Stimulated activated CD8-positive, alpha-beta memory T cell treated with anti-CD3 and anti-CD28 coated beads, Interleukin-7, amount 100 ng/mL, for 24 hours (primary cell): ENCODE results near the gene C11orf97.
"Not testable (repeated sequence)": the region's sequence is repeated elsewhere in the genome, so short reads cannot be mapped to it uniquely, and the experiment has no call there.

Source experiments
- DNase-seq: peaks from one replicate; pipeline ENCODE4 v3.0.0-alpha.2; 2020; ENCODE audit warnings: low read depth

Gene C11orf97

DNA sequence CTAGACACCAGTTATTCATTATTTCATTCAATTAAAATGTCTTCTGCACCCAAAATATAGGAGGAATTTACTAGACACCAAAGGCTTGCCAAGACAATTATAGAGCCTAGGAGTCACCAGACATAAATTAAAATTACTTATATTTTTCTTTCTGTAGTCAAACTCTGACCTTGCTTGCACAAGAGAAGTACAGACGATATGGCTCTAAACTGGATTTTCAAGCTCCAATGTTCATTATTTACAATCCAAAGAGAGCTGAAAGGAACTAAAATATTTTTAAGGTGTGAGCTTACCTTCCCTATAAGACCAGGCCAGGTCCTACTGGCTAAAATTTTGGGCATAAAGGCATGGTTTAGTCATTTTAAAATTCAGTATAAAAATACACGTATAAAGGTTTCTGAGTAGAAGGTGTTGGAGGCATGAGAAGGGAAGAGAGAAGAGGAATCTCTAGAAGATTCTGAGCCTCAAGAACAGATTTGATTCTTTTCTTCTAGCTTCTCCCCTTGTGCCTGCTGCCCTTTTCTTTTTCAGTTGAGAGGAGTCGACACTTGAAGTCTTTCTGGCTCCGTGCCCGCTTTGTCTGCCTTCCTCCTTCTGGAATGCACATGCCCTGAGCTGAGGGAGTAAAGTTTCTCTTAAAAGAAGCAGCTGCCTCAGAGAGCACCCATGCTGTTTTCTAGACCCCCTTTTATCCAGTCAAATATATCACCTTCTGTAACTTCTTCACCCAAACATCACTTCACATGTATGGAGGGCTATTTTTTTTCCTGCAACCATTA is 13.5 kb downstream of the C11orf97 start:
- DNase-seq: no peak

DNA sequence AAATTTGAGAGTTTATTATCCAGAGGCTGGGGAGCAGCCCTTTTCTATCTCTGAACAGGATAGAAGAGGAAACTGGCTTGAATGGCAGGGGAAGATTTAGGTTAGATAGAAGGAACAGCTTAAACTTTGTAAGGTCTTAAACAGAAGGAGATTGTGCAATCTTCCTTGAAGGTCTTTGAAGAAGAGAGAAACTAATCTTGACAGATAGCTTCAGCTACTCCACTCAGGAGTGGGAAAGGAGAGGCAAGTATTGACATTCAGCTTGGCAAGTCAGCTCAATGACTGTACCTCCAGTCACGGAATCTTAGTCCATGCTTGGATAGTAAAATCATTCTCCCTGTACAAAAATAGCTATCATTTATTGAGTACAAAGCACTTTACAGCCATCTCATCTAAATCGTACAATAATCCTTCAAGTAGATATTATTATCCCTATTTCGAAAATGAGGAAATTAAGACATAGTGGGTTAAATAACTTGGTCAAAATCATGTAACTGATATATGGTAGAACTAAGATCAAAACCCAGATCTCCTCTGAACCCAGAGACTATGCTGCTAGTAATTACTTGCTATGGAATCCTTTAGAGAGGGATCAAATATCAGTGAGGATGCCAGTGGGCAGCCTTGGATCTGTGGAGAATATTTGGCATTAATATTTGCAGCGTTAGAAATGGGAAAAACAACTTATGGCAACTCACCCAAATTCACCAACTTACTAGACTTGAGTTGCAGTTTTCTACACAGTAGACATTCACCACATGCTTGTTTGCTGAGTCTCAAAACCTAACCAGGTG is 14.6 kb downstream of the C11orf97 start:
- no peak for DNase-seq

DNA sequence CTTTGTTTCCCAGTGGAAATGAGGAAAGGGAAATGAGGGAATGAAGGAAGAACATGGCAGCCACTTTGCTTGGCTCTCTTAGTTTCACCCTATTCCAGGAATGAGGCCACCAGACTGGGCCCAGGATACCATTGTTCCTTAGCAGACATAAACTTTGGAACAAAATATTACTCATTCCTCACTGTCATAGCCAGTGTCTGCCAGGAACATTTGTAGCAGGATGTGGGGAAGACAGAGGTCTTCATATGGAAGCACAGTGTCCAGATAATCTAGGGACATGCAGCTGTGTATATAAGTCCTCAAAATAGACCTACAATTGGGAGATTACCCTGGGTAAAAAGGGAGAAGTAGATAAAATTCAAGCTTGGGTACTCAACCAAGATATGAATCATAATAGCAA is 16.3 kb downstream of the C11orf97 start:
- no peak for DNase-seq

DNA sequence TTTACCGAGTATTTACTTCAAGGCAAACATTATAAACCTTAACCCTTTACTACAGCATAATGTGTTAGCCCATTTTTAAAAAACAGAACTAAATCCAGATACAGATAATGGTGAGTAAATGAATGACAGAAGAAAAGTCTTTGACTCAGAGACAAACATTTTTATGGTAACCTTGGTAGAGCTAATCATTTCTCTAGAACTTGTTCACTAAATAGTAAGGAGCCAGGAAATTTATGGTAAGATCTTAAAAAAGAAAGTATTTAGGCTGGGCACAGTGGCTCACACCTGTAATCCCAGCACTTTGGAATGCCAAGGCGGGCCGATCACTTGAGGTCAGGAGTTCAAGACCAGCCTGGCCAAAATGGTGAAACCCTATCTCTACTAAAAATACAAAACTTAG is 19.9 kb downstream of the C11orf97 start:
- no peak for DNase-seq

DNA sequence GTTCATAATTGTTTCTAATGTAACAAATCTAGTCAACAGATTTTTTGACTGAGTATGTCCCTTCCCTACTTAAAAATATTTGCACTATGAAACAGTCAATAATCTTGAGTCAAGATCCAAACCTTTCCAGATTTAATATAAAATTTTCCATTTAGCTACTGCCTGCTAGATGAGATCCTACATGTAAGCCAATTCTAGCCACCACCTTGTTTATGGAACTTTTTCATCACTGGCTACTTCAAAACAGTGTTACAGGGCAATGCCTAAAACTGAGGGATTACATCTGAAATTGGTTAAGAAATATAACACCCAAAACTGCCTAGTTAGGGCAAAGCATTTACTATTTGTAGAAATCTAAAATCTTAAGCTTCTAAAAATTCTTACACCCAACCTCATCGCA is 20.9 kb downstream of the C11orf97 start:
- DNase-seq: no peak

DNA sequence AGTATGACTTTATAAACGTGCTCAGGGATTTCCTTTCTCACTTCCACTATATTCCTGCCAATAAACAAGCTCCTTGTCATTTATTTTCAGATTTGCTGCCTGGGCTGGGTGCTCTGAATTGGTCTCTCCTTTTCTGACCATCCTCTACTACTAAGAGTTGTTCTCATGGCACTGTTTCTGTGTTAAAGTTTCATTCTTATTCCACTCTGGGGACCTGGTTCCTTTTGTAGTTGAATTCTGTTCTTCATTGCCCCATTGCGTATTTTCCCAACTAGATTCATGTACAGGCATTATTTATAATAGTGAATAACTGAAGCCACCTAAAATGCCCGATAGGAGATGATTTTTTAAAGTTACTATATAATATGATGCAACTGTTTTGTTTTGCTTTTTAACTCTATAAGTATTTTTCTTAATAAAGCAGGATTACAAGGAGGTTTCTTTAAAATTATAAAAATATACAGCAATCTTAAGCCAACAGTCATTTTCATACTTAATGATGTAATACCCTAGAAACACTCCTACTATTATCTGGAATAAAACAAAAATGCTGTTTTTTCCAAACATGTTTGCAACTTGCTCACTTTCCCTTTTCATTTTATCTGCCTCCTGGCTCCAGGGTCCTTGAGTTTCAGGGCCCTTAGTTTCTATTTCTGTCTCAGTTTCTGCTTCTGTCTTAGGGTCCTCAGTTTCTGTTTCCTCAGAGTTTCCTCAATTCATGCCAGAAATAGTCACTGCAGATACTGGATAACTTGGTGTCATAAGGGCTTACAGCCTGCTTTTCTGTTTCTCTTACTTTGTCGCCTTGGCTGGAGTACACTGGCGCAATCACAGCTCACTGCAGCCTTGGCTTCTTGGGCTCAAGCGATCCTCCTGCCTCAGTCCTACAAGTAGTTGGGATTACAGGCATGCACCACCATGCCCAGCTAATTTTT is 21.7 kb downstream of the C11orf97 start:
- DNase-seq: no peak

DNA sequence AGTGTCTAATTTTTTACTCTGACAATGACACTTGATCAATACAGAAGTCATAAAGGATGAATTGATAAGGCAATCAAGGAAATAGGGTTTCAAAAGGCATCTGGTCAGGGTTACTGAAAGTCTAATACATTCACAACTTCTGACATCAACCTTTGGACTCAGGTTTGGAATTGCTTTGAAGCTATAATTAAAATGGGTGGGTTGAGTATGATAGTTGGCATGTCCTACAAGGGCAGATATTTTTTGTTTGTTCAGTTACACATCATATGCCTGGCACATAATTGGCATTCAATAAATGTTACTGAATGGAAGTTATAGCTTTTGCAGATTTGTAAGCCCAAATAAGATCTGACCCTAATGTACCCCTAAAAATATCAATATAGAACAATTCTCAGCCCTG is 24.1 kb downstream of the C11orf97 start:
- no peak for DNase-seq

DNA sequence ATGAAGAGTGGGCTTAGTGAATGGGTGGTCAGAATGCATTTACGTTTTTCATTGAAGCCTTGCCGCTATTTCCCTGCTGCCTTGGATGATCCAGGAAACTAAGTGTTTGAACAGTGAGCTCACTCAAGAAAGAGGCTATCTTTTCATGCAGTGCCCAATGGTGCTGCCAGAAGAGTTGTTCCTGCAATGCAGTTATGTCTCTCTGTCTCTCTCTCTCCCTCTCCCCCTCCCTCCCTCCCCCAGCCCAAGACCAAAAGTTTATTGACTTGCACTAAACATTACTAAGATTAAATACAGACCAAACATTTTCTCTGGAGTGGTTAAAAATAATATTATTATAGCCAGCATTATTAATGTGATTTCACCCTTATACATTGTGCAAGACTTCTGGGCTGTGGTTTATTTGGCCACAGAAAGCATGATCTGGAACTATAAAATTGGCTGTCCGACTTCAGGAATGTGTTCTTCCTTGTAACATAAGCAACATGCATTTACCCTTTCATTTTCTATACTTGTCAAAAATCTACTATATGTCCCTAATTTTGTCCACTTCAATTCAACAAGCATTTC is 24.9 kb downstream of the C11orf97 start:
- no peak for DNase-seq

DNA sequence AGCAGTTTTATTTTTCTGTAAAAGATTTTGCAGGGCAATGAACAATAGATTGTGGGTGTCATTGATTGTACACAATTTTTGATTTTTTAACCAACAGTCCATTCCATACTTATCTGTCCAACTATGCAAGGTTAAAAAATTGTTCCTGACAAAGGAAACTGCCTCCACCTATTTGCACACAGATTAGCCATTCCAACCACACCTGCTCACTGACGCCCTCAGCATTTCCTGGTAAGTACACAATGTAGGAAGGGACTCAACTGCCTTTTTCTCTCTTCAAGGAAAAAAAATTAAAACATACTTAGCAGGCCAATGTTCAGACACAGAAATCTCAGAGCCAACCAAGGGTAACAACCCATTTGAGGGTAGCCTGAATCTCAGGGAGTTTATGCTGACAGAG is 27.2 kb downstream of the C11orf97 start:
- DNase-seq: no peak

DNA sequence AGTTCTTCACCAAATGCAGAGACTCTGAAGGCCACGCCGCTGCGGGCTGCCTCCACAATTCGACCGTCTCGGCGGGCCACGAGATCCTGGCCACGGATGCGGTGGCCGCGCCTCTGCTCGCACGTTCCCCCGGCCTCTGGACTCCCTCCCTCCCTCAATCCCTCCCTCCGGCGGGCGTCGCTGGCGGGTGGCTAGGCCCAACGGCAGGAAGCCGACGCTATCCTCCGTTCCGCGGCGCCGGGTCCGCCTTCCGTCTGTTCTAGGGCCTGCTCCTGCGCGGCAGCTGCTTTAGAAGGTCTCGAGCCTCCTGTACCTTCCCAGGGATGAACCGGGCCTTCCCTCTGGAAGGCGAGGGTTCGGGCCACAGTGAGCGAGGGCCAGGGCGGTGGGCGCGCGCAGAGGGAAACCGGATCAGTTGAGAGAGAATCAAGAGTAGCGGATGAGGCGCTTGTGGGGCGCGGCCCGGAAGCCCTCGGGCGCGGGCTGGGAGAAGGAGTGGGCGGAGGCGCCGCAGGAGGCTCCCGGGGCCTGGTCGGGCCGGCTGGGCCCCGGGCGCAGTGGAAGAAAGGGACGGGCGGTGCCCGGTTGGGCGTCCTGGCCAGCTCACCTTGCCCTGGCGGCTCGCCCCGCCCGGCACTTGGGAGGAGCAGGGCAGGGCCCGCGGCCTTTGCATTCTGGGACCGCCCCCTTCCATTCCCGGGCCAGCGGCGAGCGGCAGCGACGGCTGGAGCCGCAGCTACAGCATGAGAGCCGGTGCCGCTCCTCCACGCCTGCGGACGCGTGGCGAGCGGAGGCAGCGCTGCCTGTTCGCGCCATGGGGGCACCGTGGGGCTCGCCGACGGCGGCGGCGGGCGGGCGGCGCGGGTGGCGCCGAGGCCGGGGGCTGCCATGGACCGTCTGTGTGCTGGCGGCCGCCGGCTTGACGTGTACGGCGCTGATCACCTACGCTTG is 31.7 kb downstream of the C11orf97 start, which contains the start of gene FUT4:
FUT4 (plus strand) TSS at position 227 of the 951 bp plus-strand sequence; CDS start at position 440, 213 bp downstream.
- DNase-seq: peak; percentile 46

DNA sequence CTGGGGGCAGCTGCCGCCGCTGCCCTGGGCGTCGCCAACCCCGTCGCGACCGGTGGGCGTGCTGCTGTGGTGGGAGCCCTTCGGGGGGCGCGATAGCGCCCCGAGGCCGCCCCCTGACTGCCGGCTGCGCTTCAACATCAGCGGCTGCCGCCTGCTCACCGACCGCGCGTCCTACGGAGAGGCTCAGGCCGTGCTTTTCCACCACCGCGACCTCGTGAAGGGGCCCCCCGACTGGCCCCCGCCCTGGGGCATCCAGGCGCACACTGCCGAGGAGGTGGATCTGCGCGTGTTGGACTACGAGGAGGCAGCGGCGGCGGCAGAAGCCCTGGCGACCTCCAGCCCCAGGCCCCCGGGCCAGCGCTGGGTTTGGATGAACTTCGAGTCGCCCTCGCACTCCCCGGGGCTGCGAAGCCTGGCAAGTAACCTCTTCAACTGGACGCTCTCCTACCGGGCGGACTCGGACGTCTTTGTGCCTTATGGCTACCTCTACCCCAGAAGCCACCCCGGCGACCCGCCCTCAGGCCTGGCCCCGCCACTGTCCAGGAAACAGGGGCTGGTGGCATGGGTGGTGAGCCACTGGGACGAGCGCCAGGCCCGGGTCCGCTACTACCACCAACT is 32.5 kb downstream of the C11orf97 start:
- DNase-seq: no peak

DNA sequence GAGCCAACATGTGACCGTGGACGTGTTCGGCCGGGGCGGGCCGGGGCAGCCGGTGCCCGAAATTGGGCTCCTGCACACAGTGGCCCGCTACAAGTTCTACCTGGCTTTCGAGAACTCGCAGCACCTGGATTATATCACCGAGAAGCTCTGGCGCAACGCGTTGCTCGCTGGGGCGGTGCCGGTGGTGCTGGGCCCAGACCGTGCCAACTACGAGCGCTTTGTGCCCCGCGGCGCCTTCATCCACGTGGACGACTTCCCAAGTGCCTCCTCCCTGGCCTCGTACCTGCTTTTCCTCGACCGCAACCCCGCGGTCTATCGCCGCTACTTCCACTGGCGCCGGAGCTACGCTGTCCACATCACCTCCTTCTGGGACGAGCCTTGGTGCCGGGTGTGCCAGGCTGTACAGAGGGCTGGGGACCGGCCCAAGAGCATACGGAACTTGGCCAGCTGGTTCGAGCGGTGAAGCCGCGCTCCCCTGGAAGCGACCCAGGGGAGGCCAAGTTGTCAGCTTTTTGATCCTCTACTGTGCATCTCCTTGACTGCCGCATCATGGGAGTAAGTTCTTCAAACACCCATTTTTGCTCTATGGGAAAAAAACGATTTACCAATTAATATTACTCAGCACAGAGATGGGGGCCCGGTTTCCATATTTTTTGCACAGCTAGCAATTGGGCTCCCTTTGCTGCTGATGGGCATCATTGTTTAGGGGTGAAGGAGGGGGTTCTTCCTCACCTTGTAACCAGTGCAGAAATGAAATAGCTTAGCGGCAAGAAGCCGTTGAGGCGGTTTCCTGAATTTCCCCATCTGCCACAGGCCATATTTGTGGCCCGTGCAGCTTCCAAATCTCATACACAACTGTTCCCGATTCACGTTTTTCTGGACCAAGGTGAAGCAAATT is 33.3 kb downstream of the C11orf97 start:
- no peak for DNase-seq

DNA sequence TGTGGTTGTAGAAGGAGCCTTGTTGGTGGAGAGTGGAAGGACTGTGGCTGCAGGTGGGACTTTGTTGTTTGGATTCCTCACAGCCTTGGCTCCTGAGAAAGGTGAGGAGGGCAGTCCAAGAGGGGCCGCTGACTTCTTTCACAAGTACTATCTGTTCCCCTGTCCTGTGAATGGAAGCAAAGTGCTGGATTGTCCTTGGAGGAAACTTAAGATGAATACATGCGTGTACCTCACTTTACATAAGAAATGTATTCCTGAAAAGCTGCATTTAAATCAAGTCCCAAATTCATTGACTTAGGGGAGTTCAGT is 33.9 kb downstream of the C11orf97 start:
- DNase-seq: no peak

DNA sequence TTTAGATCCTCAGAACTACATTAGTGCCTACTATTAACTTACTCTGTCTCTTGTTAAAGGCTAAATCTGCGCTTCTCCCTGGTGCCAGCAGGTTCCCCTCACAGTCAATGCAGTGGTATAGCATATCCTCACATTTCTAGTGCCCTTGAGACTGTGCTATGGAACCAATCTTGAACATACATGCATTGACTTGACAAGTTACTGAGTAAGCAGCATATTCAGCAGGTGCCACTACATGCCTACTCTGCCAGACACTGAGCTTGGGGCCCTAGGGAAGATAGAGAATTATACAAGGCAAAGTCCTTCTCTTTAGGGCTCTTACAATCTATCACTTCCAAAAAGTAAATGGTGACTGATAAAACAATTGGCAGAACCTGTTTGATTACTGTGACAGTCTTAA is 34.6 kb downstream of the C11orf97 start:
- no peak for DNase-seq

DNA sequence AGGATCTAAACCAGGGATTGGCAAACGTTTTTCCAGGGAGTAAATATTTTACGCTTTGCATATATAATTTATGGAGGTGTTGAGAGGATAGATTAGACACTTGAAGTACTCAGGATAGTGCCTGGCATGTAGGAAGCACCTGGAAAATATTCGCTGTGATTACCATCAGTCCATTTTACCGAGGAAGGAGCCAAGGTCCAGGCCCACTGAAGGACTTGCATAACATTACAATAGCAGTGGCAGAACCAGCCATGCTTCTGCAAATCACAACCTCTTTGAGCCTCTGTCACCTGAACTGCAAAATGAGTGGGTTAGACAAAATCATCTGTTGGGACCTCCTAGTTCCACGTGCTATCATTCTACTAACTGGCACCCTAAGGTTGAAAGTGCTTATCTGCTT is 36.9 kb downstream of the C11orf97 start:
- DNase-seq: no peak

DNA sequence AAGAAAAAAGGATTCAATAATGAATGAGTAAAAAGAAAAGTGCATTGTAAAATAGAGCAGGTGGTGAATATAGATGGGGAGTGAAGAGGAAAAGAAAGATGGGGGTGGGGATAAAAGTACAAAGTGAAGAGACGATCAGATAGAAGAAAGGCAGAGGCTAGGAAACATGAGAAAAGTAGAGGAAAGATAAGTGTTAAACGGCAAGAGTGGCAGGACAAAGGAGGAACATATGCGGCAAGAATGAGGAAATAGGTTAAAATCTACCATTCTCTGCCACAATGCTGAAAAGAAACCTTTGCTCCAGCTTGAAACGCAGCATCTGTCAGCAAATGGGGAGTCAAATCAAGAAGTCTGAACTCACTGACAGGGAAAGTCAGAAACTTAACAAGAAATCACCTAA is 38.3 kb downstream of the C11orf97 start:
- no peak for DNase-seq

DNA sequence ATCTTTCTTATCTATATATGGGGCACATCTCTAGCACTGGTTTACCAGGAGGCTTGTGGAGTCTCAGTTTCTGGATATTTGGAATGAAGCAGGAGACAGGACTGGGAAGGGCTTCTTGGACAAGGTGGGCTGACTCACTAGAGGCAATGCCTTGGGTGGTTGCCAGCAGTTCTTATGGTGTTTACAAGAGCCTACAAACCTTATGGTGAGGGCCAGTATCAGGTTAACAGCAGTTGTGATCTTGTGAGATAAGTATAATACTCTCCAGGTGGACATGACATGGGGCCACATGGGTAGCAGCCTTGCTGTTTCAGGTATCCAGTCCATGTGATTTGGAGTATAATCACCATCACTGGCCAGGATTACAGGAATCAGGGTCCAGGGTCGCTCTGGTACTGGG is 41.7 kb downstream of the C11orf97 start:
- no peak for DNase-seq

DNA sequence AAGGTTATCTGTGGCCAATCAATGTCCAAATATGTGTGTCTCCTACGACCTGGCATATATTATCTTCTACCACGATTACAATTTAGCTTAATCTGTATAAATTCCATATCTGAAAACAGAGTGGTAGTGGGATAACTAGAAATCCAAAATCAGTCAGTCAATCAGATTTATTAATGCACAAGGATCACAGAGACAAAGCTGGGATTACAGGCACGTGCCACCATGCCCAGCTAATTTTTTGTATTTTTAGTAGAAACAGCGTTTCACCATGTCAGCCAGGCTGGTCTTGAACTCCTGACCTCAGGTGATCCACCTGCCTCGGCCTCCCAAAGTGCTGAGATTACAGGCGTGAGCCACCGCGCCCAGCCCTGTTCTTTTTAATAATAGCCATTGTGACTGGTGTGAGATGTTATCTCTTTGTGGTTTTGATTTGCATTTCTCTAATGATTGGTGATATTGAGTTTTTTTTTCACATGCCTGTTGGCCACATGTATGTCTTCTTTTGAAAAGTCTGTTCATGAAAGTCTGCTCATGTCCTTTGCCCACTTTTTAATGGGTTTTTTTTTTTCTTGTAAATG is 43.6 kb downstream of the C11orf97 start:
- not testable (repeated sequence) for DNase-seq

DNA sequence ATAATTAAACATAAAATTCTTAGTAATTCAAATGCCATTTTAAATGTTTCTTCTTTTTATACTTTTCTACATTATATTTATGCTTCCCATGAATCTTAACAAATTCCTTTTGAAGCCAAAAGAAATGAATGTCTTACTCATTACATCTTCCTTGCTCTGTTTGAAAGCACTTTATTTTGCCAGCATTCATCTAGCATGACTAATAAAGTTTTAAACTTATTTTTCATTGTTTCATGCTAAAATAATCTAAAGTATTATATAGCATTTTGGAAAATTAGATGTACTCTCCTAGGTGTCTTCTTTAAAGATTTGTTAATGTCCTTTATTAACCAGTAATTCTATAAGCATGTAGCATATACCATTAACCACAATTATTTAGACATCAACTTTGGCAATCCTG is 45.2 kb downstream of the C11orf97 start:
- DNase-seq: no peak
